ENCODE results near the gene SORCS2.

- TF ChIP-seq EZH2phosphoT487 (IDR thresholded peaks at IDR 0.05; ENCODE audit: borderline replicate concordance, low read depth, low read length): no peak
- no peak for TF ChIP-seq CTCF (conservative IDR thresholded peaks at IDR 0.05; ENCODE audit: low read length)
Observed at GRCh38 chr4:7370038-7370437, 177.7 kb downstream of the SORCS2 start.

Measured in OCI-LY7 (cell line).